Left forelimb (tissue), 1 donor: ENCODE measurements around the gene GPR27.

Experiments
- DNase-seq: peaks from one replicate; pipeline ENCODE4 v3.0.0-alpha.2; 2018; ENCODE audit warnings: low spot score

Gene GPR27

DNA sequence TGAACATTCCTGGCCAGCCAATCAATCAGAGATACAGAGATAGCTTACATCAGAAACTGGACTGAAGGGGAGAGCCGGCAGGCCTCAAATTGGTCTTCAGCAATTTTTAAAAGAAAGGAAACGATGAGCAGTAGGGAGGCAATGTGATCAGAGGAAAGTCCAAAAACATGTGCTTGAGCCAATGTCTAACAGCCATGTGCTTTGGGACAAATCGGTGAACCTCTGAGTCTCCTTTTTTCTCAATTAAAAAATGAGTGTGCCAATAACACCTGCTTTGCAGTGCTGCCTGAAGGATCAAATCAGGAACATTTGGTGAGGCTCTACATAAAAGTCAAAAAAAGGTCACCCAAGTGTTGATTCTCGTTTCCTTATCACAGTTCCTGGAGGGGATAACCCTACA lies 21.0 kb upstream of the GPR27 start:
- DNase-seq: no peak

DNA sequence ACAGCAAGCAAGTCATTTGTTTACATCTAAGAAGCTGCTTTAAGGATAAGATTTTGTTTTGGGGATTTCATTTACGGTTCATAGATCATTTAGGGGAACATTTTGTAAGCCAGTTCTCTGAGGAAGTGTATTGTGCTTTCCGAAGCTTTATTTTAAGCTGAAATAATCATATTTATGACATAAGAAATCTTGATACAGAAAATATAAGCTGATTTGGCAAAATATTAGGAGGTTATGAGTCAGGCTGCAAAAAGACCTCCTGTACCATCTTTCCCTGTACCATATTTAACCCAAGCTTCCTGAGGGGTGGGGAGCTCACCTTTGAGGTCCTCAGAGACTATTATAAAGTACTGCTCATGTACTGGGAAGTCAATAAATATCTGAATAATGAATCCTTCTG lies 20.3 kb upstream of the GPR27 start:
- no peak for DNase-seq

DNA sequence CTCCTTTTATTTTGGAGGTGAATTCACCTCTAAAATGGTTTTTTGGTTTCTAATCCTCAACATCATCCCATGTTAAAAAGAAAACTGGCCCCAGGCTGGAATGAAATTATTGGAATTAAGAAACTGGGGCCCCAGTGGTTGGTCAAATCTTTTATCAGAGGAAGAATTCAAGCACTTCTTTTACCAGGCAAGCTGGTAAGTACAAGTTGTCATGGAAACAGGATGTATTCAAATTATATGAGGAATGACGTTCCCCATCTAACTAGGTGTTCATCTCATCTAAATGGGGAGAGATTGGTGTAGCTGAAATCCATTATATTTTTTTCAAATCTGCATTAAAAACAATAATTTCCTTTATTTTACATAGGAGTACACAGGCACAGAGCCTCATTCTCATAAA lies 18.8 kb upstream of the GPR27 start:
- DNase-seq: no peak

- no peak for DNase-seq
These were observed 11.0 kb upstream of the GPR27 start for GRCh38 chr3:71742621-71743020.

DNA sequence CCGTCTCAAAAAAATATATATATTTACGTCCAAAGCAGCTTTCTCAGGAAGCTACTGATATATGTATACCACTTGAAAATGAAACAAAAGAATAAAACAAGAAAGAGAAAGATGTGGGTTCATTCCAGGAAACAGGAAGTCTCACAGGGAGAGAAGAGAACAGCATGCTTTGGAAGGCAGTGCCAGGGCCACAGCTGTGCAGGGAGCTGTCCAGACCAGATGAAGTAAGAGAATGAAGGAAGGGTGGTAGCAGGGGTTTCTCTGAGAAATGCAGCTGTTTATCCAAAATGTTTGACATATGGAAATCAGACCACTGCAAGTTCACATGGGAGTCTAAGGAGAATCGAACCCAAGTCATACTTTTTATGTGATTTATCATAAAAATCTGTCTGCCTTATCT lies 8.9 kb upstream of the GPR27 start:
- DNase-seq: no peak

GRCh38 chr3:71751602-71752001 lies 2.1 kb upstream of the GPR27 start:
- no peak for DNase-seq

GRCh38 chr3:71752831-71753700 lies 589 bp upstream of the GPR27 start:
- no peak for DNase-seq

DNA sequence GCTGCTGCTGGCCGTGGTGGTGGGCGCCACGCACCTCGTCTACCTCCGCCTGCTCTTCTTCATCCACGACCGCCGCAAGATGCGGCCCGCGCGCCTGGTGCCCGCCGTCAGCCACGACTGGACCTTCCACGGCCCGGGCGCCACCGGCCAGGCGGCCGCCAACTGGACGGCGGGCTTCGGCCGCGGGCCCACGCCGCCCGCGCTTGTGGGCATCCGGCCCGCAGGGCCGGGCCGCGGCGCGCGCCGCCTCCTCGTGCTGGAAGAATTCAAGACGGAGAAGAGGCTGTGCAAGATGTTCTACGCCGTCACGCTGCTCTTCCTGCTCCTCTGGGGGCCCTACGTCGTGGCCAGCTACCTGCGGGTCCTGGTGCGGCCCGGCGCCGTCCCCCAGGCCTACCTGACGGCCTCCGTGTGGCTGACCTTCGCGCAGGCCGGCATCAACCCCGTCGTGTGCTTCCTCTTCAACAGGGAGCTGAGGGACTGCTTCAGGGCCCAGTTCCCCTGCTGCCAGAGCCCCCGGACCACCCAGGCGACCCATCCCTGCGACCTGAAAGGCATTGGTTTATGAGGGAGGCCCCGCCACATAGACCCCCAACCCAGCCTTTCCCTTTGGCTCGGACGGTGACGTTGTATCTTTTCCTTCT lies 1.1 kb downstream of the GPR27 start:
- DNase-seq: no peak

- no peak for DNase-seq
These were observed 4.4 kb downstream of the GPR27 start for GRCh38 chr3:71758091-71758490.

GRCh38 chr3:71759401-71759800 lies 5.7 kb downstream of the GPR27 start:
- DNase-seq: no peak

- no peak for DNase-seq
These were observed 6.5 kb downstream of the GPR27 start for GRCh38 chr3:71760140-71760539.

DNA sequence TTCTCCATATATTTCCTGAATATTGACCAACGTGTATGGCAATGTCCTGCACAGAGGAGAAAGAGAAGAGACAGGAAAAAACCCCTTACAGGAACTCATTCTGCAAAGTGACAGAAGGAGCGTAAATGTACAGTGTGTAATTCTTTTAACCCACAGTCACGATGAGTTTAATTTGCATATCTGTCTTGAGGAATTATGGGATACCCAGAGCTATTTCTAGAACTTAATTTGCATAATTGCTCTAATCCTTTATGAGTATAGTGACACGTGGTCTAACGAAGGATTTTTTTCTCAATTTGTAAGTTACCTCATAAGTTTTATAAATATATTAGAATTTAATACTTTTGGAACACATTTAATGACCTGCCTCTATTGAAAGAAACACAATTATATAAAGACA lies 9.8 kb downstream of the GPR27 start:
- DNase-seq: no peak

GRCh38 chr3:71771126-71771525 lies 17.5 kb downstream of the GPR27 start:
- no peak for DNase-seq

GRCh38 chr3:71771884-71772283 lies 18.2 kb downstream of the GPR27 start:
- no peak for DNase-seq

DNA sequence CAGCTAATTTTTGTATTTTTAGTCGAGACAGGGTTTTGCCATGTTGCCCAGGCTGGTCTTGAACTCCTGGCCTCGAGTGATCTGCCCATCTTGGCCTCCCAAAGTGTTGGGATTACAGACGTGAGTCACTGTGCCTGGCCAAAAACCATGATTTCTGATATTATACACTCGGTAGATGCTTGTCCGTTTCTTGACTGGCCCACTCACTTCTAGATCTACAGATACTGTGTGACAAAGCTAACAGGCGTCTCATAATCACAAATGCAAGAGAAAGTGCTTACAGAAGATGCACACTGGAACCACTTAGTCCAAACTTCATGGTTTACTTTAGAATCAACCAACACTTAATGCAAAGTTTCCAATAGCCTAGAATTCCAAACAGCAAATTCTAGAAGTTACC lies 22.9 kb downstream of the GPR27 start:
- DNase-seq: no peak

DNA sequence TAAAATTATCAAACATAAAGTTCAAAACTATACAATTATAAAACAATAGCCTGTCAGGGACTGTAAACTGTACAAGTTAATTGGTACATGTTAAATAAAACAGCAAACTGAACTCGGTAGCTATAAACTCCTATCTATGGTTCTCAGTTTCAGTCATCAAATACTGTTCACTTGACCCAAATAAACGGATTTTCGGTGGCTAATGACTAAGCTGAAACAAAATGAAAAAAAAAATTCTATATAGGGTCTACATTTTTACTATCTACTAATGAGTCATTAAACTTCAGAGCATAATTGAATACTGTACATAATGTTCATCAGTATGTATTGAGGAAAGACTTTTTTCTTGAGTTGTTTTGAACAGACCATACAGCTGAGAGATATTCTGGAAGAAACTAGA lies 24.7 kb downstream of the GPR27 start:
- DNase-seq: no peak

DNA sequence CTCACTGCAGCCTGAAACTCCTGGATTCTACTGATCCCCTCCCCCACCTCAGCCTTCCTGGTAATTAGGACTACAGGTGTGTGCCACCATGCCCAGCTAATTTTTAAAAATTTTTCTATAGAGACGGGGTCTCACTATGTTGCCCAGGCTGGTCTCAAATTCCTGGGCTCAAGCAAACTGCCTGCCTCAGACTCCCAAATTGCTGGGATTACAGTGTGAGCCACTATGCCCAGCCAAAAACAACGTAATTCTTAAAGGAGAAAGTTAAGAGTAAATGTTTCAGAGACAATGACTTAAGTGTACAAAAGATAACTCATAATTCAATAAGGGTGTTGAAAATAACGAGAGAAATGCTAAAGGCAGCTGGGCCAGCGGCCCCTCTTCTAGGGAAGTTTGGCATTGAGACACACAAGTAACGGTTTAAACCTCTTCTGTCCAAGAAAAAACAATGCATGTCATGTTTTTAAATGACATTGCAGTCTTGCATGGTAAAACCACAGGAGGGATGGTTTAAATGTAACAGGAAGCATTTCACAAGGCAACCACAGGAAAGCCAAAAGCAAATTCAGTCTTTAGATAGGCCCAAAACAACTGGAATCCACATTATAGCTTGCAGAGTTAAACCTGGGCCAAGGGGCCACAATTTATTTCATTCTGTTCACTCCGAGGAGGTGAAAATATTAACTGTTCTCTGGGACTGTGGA lies 26.2 kb downstream of the GPR27 start:
- no peak for DNase-seq

- DNase-seq: no peak
These were observed 26.8 kb downstream of the GPR27 start for GRCh38 chr3:71780430-71780829.

DNA sequence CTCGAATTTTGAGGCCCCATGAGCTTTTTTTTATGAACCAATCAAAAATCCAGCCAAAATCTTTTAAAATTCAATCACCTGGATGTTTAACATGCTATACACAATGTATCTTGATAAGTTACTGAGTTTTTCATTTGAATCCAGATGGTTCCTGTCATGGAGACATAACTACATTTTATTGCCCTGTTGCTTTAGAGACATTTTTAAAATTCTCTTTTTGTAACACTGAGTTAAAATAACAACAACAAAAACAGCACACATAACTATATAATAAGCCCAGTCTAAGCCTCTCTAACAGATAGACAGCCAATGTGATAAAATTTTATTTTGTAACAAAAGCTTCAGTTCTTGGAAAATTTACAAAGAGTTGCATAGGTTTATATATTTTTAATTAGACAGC lies 29.5 kb downstream of the GPR27 start:
- no peak for DNase-seq

GRCh38 chr3:71784201-71784913 lies 30.7 kb downstream of the GPR27 start:
- DNase-seq: no peak

GRCh38 chr3:71784914-71785531 lies 31.4 kb downstream of the GPR27 start, which contains the start of gene PROK2:
Gene PROK2 (minus strand): TSS chr3:71785148. CDS start chr3:71785052, 96 bp downstream.
- DNase-seq: peak; percentile 69
